Neural crest cell (in vitro differentiated cells): Measurements from ENCODE around the gene PRRT2. TPM values are rescaled to one million over a fixed set of nuclear protein-coding genes. Genes with fewer than 3 reads are reported as not detected.
"Not testable (repeated sequence)": the region's sequence is repeated elsewhere in the genome, so short reads cannot be mapped to it uniquely, and the experiment has no call there.

Source experiments
- DNase-seq: peaks from one replicate; pipeline ENCODE4 v3.0.0; 2021; ENCODE audit warnings: low read depth, mixed read lengths, low spot score
- H3K27ac Mint-ChIP-seq: one replicate; pipeline ENCODE4 v1.8.0; 2021; ENCODE audit warnings: mild to moderate bottlenecking, mixed read lengths; ENCODE audit not compliant: unreplicated experiment
- H3K27me3 Mint-ChIP-seq: 2 replicates; pipeline ENCODE4 v1.8.0; 2021; ENCODE audit warnings: low read depth, mild to moderate bottlenecking, mixed read lengths
- H3K36me3 Mint-ChIP-seq: 2 replicates; pipeline ENCODE4 v1.8.0; 2021; ENCODE audit warnings: low read depth, mild to moderate bottlenecking, mixed read lengths
- H3K4me1 Mint-ChIP-seq: 2 replicates; pipeline ENCODE4 v1.8.0; 2021; ENCODE audit warnings: mixed read lengths
- H3K4me3 Mint-ChIP-seq: one replicate; pipeline ENCODE4 v1.8.0; 2021; ENCODE audit warnings: mild to moderate bottlenecking, mixed read lengths
- H3K9me3 Mint-ChIP-seq: 2 replicates; pipeline ENCODE4 v1.8.0; 2021; ENCODE audit warnings: mixed read lengths
- CTCF ChIP-seq: fragments of 200-600 bp; sonication (generic); conservative IDR thresholded peaks from 2 replicates; pipeline ENCODE4 v1.5.0; 2021; ENCODE audit warnings: antibody characterized with exemption, mild to moderate bottlenecking
- total RNA-seq: library from RNA; stranded (reverse); gene quantifications from 2 replicates; pipeline ENCODE4 v1.2.1, GENCODE V29; 2021

PRRT2 gene
- total RNA-seq, 1 donor from 2014 or later, result 21.2 TPM

GRCh38 chr16:29830774-29831173, 18.8 kb downstream of the PRRT2 start:
- no peaks in the 10 kb centered on the region for H3K36me3 Mint-ChIP-seq
- no peak overlapping the region for H3K4me3 Mint-ChIP-seq
- TF ChIP-seq CTCF, result no peak
- no peak for DNase-seq
- peaks cover 4% of the 10 kb centered on the region for H3K27me3 Mint-ChIP-seq
- H3K9me3 Mint-ChIP-seq, result no peaks in the 10 kb centered on the region
- H3K4me1 Mint-ChIP-seq, result no peaks in the 10 kb centered on the region
- no peak overlapping the region for H3K27ac Mint-ChIP-seq

GRCh38 chr16:29831490-29831889, 19.5 kb downstream of the PRRT2 start:
- no peaks in the 10 kb centered on the region for H3K9me3 Mint-ChIP-seq
- DNase-seq, result no peak
- H3K27me3 Mint-ChIP-seq, result peaks cover 4% of the 10 kb centered on the region
- no peak overlapping the region for H3K4me3 Mint-ChIP-seq
- H3K36me3 Mint-ChIP-seq, result no peaks in the 10 kb centered on the region
- no peak for TF ChIP-seq CTCF
- H3K27ac Mint-ChIP-seq, result no peak overlapping the region
- H3K4me1 Mint-ChIP-seq, result no peaks in the 10 kb centered on the region

GRCh38 chr16:29833219-29833618, 21.2 kb downstream of the PRRT2 start:
- not testable (repeated sequence) for H3K27ac Mint-ChIP-seq, H3K4me3 Mint-ChIP-seq, H3K4me1 Mint-ChIP-seq, H3K27me3 Mint-ChIP-seq, H3K9me3 Mint-ChIP-seq, DNase-seq, H3K36me3 Mint-ChIP-seq

GRCh38 chr16:29834079-29834478, 22.1 kb downstream of the PRRT2 start:
- H3K4me3 Mint-ChIP-seq, result no peak overlapping the region
- H3K27ac Mint-ChIP-seq, result no peak overlapping the region
- H3K9me3 Mint-ChIP-seq, result no peaks in the 10 kb centered on the region
- no peaks in the 10 kb centered on the region for H3K36me3 Mint-ChIP-seq
- no peaks in the 10 kb centered on the region for H3K27me3 Mint-ChIP-seq
- H3K4me1 Mint-ChIP-seq, result no peaks in the 10 kb centered on the region
- DNase-seq, result no peak
- TF ChIP-seq CTCF, result no peak

- Mint-ChIP-seq H3K27ac (no peak overlapping the region), H3K4me3 (no peak overlapping the region), H3K27me3 (no peaks in the 10 kb centered on the region), H3K36me3 (no peaks in the 10 kb centered on the region), H3K9me3 (no peaks in the 10 kb centered on the region), H3K4me1 (no peaks in the 10 kb centered on the region)
- DNase-seq, result no peak
- TF ChIP-seq CTCF, result no peak
Measured at GRCh38 chr16:29835926-29836325, 23.9 kb downstream of the PRRT2 start.

GRCh38 chr16:29836623-29837022, 24.6 kb downstream of the PRRT2 start:
- no peak for DNase-seq
- Mint-ChIP-seq H3K27ac (no peak overlapping the region), H3K27me3 (no peaks in the 10 kb centered on the region), H3K9me3 (no peaks in the 10 kb centered on the region), H3K36me3 (no peaks in the 10 kb centered on the region), H3K4me1 (no peaks in the 10 kb centered on the region), H3K4me3 (no peak overlapping the region)
- no peak for TF ChIP-seq CTCF
